ENCODE results near the gene C8B. TPM values are rescaled to one million over a fixed set of nuclear protein-coding genes. Genes with fewer than 3 reads are reported as not detected.

The C8B gene
- total RNA-seq, 4 donors from 2014 or later: not detected

DNA sequence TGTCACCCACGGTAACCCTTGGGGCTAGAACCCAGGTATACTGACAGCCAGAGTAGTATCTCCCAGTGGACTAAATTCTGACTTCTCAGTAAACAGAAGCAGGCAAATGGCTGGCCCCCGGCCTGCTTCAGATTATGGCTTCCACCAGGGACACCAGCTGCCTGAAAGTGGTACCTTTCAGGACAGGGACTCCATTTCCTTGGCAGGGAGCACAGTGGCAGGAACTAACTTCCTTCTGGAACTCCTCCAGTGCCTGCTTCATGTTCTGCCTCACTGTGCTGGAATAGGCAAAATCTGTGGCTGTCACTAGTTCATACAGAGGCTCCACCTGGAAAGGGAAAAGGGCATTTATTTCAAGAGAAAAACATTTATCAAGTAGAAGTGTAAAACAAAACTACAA is 32.7 kb downstream of the C8B start:
- no peaks in the 10 kb centered on the region for H3K4me1 ChIP-seq
- no peak overlapping the region for H3K27ac ChIP-seq
- ATAC-seq: no peak
- H3K9me3 ChIP-seq: no peaks in the 10 kb centered on the region
- no peaks in the 10 kb centered on the region for H3K27me3 ChIP-seq
- WGBS, 2 donors (ENCODE audit: low coverage in 1 of 2): 60 to 70% methylated on average over 1 to 2 of the region's 2 CpGs
- no peaks in the 10 kb centered on the region for H3K36me3 ChIP-seq
- H3K4me3 ChIP-seq: no peak overlapping the region
- no peak for TF ChIP-seq EP300 (IDR thresholded peaks at IDR 0.05)

DNA sequence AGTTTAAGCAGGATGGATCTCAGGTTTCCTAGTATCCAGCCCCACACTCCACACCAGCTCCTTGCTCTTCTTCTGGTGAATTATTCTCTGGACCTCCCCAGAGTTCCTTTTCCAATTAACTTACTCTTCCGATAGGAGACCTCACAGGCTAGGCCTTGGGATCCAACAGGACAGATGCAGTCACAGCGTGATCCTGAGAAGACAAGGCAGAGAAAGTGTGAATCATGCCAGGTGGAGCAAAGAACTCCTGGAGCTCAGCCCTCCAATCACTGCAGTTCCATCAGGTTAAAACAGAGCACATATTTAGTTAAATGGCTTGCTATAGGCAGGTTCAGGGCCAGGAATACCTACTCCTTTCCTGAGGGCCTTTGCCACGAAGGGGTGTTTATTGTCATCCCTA is 34.1 kb downstream of the C8B start:
- no peaks in the 10 kb centered on the region for H3K36me3 ChIP-seq
- no peak overlapping the region for H3K27ac ChIP-seq
- TF ChIP-seq POLR2A (IDR thresholded peaks at IDR 0.05) (no peak), POLR2AphosphoS5 (IDR thresholded peaks at IDR 0.05) (no peak), EP300 (IDR thresholded peaks at IDR 0.05) (no peak)
- TF ChIP-seq, protein P1, sequence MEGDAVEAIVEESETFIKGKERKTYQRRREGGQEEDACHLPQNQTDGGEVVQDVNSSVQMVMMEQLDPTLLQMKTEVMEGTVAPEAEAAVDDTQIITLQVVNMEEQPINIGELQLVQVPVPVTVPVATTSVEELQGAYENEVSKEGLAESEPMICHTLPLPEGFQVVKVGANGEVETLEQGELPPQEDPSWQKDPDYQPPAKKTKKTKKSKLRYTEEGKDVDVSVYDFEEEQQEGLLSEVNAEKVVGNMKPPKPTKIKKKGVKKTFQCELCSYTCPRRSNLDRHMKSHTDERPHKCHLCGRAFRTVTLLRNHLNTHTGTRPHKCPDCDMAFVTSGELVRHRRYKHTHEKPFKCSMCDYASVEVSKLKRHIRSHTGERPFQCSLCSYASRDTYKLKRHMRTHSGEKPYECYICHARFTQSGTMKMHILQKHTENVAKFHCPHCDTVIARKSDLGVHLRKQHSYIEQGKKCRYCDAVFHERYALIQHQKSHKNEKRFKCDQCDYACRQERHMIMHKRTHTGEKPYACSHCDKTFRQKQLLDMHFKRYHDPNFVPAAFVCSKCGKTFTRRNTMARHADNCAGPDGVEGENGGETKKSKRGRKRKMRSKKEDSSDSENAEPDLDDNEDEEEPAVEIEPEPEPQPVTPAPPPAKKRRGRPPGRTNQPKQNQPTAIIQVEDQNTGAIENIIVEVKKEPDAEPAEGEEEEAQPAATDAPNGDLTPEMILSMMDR (IDR thresholded peaks at IDR 0.05): no peak
- no peaks in the 10 kb centered on the region for H3K4me1 ChIP-seq
- no peaks in the 10 kb centered on the region for H3K9me3 ChIP-seq
- 50% methylated on average over 2 of the region's 3 CpGs; no CpG with 5 or more reads in 1 of the 2 donors for WGBS, 2 donors (ENCODE audit: low coverage in 1 of 2)
- H3K4me3 ChIP-seq: no peak overlapping the region
- H3K27me3 ChIP-seq: no peaks in the 10 kb centered on the region
- no peak for ATAC-seq

DNA sequence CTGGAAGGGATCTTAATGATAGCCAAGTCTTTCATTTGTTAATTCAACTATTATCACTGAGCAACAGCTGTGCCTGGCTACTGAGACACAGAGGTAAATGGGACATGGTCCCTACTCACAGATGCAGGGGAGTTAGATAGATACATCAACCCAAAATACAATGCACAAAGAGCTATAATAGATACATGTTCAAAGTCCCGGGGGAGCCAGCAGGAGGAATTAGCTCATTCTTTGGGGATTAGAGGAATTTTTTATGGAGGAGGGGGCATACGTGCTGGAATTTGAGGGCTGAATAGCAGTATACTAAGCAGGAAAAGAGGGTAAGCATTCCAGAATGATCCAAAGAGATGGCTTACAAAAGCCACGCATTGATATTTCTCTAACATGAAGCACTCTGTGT is 34.6 kb downstream of the C8B start:
- 45 to 50% methylated on average over 3 of the region's 3 CpGs for WGBS, 2 donors (ENCODE audit: low coverage in 1 of 2)
- Histone ChIP-seq H3K4me3 (no peak overlapping the region), H3K4me1 (no peaks in the 10 kb centered on the region), H3K9me3 (no peaks in the 10 kb centered on the region), H3K36me3 (no peaks in the 10 kb centered on the region), H3K27ac (no peak overlapping the region), H3K27me3 (no peaks in the 10 kb centered on the region)
- no peak for ATAC-seq
- TF ChIP-seq POLR2A (IDR thresholded peaks at IDR 0.05) (no peak), EP300 (IDR thresholded peaks at IDR 0.05) (no peak), POLR2AphosphoS5 (IDR thresholded peaks at IDR 0.05) (no peak)
- TF ChIP-seq, protein P1 (IDR thresholded peaks at IDR 0.05): no peak

DNA sequence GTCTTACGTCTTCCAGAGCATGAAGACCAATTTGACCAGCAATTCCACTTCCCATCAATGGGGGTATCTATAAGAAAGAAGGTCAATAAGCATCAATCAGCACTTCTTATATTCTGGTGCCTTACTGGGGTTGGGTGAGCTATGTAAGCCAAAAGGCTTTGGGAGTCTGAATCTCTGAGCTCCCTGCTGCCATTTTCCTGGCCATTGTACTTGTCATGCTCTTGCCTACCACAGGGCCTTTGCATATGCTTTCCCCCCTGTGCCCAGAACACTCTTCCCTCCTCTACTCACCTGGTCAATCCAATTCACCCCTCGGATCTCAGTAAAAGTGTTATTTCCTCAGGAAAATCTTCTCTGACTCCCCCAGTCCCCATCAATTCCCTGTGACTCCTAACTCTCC is 36.3 kb downstream of the C8B start:
- Histone ChIP-seq H3K27me3 (no peaks in the 10 kb centered on the region), H3K27ac (no peak overlapping the region), H3K4me1 (no peaks in the 10 kb centered on the region), H3K9me3 (no peaks in the 10 kb centered on the region), H3K4me3 (no peak overlapping the region), H3K36me3 (no peaks in the 10 kb centered on the region)
- ATAC-seq: no peak
- 82 to 100% methylated on average over 1 of the region's 2 CpGs for WGBS, 2 donors (ENCODE audit: low coverage in 1 of 2)
- TF ChIP-seq POLR2AphosphoS5 (IDR thresholded peaks at IDR 0.05) (no peak), POLR2A (IDR thresholded peaks at IDR 0.05) (no peak), EP300 (IDR thresholded peaks at IDR 0.05) (no peak)
- TF ChIP-seq, protein P1 (IDR thresholded peaks at IDR 0.05): no peak

DNA sequence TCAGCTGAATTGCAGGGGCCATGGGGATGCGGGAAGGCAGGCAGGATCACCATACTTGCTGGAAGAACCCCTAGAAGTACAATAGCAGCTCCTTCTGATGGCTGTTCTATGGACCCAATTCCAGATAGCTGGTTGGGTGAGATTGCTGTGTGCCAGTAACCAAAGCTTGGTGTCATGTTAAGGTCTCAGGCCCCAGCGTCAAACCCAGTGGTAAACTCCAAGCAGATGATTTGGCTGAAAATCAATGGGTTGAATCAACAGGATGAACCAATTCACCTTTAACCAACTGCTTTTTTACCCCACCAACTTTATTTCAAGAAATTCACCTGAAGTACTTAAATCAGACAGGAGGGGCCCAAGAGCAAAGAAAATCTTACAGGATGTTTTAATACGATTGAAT is 37.8 kb downstream of the C8B start:
- no peaks in the 10 kb centered on the region for H3K4me1 ChIP-seq
- no peak overlapping the region for H3K27ac ChIP-seq
- no peak for TF ChIP-seq EP300 (IDR thresholded peaks at IDR 0.05)
- no peak for TF ChIP-seq POLR2AphosphoS5 (IDR thresholded peaks at IDR 0.05)
- TF ChIP-seq, protein P1 (IDR thresholded peaks at IDR 0.05): no peak
- no peak for TF ChIP-seq POLR2A (IDR thresholded peaks at IDR 0.05)
- no peaks in the 10 kb centered on the region for H3K27me3 ChIP-seq
- 98 to 100% methylated on average over 2 to 3 of the region's 3 CpGs for WGBS, 2 donors (ENCODE audit: low coverage in 1 of 2)
- H3K36me3 ChIP-seq: no peaks in the 10 kb centered on the region
- no peaks in the 10 kb centered on the region for H3K9me3 ChIP-seq
- ATAC-seq: no peak
- no peak overlapping the region for H3K4me3 ChIP-seq
